ENCODE data around the gene XRCC4.

Gene XRCC4

GRCh38 chr5:83082750-83083149 is 5.4 kb downstream of the XRCC4 start:
- CTCF ChIA-PET: no interaction called here
- TF ChIP-seq CTCF (IDR thresholded peaks at IDR 0.05; ENCODE audit: insufficient read depth, low read length, missing control alignments): no peak
- H3K4me3 ChIP-seq (ENCODE audit: low read depth, low read length): no peak overlapping the region
- POLR2A ChIA-PET: no interaction called here
- no peak for DNase-seq (ENCODE audit: low read depth, low spot score)

- no peak for DNase-seq (ENCODE audit: low read depth, low spot score)
- ChIA-PET POLR2A (no interaction called here), CTCF (interaction anchor here (2.4 kb wide), 1 partner anchor 11 kb away, joined by 6 read pairs; no protein-coding TSS in a partner anchor)
- TF ChIP-seq CTCF (IDR thresholded peaks at IDR 0.05; ENCODE audit: insufficient read depth, low read length, missing control alignments): no peak
- H3K4me3 ChIP-seq (ENCODE audit: low read depth, low read length): no peak overlapping the region
Observed at GRCh38 chr5:83084336-83084735, 7.0 kb downstream of the XRCC4 start.

- no peak for TF ChIP-seq CTCF (IDR thresholded peaks at IDR 0.05; ENCODE audit: insufficient read depth, low read length, missing control alignments)
- H3K4me3 ChIP-seq (ENCODE audit: low read depth, low read length): no peak overlapping the region
- no peak for DNase-seq (ENCODE audit: low read depth, low spot score)
- POLR2A ChIA-PET: no interaction called here
- CTCF ChIA-PET: interaction anchor here (1.5 to 2.4 kb wide), 2 partner anchors 8 to 10 kb away, joined by 5 to 6 read pairs; partner anchors contain the start of genes TMEM167A and XRCC4
Observed at GRCh38 chr5:83085106-83085505, 7.8 kb downstream of the XRCC4 start.

DNA sequence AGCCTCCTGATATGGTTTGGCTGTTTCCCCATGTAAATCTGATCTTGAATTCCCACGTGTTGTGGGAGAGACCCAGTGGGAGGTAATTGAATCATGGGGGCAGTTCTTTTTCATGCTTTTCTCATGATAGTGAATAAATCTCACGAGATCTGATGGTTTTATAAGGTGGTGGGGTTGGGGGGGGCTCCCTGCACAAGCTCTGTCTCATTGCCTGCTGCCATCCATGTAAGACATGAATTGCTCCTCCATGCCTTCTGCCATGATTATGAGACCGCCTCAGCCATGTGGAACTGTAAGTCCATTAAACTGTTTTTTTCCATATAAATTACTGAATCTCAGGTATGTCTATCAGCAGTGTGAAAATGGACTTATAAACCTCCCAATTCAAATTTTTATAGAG is 12.8 kb downstream of the XRCC4 start:
- ChIA-PET POLR2A (no interaction called here), CTCF (interaction anchor here (1.6 kb wide), 1 partner anchor 12 kb away, joined by 4 read pairs; no protein-coding TSS in a partner anchor)
- TF ChIP-seq CTCF (IDR thresholded peaks at IDR 0.05; ENCODE audit: insufficient read depth, low read length, missing control alignments): no peak
- no peak overlapping the region for H3K4me3 ChIP-seq (ENCODE audit: low read depth, low read length)
- DNase-seq (ENCODE audit: low read depth, low spot score): no peak

DNA sequence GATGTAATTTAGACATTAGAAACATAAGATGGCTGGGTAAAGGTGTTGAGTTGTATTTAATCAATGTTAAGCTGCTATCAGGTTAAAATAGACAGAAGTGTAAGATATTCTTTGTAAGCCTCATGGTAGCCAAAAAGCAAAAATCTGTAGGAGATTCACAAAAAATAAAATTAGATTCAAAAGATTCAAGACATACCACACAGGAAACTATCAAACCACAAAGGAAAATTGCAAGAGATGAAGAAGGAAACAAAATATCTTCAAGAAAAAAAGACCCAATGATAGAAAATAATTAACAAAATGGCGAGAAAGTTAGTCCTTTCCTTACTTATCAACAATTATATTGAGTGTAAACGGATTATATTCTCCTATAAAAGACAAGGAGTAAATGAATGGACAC is 15.3 kb downstream of the XRCC4 start:
- TF ChIP-seq CTCF (IDR thresholded peaks at IDR 0.05; ENCODE audit: insufficient read depth, low read length, missing control alignments): no peak
- DNase-seq (ENCODE audit: low read depth, low spot score): no peak
- no peak overlapping the region for H3K4me3 ChIP-seq (ENCODE audit: low read depth, low read length)
- ChIA-PET POLR2A (no interaction called here), CTCF (interaction anchor here (1.0 kb wide), 1 partner anchor 339 kb away, joined by 4 read pairs; no protein-coding TSS in a partner anchor)

GRCh38 chr5:83093692-83094091 is 16.3 kb downstream of the XRCC4 start:
- DNase-seq (ENCODE audit: low read depth, low spot score): no peak
- ChIA-PET POLR2A (no interaction called here), CTCF (no interaction called here)
- no peak for TF ChIP-seq CTCF (IDR thresholded peaks at IDR 0.05; ENCODE audit: insufficient read depth, low read length, missing control alignments)
- no peak overlapping the region for H3K4me3 ChIP-seq (ENCODE audit: low read depth, low read length)
